HCT116 (cell line): ENCODE measurements around the gene PREX1. TPM values are rescaled to one million over a fixed set of nuclear protein-coding genes. Genes with fewer than 3 reads are reported as not detected.

Experiments used
- ATAC-seq: fragments of 200-7000 bp; cut with Tn5 transposase; 2 replicates; pipeline ENCODE4 v1.9.1; 2020; ENCODE audit warnings: mild to moderate bottlenecking, moderate library complexity
- BruUV-seq: library from RNA; stranded (reverse); fragments of 400-500 nt; replicated peaks from 2 replicates; lab custom pipeline; 2021; lab: Mats Ljungman, UMichigan
- CTCF ChIA-PET: fragments of 300-600 bp; sonication (Branson Sonifier 250); formaldehyde crosslinking; loops from one replicate; lab custom pipeline; 2021; ENCODE audit warnings: antibody characterized with exemption; lab: Charles Lee
- POLR2A ChIA-PET: fragments of 300-600, 350-600 bp; sonication (Branson Sonifier 250); formaldehyde crosslinking; loops from one replicate; lab custom pipeline; 2021; ENCODE audit warnings: antibody characterized with exemption; lab: Charles Lee
- RAD21 ChIA-PET, 2 experiments: fragments of 300-600 bp; sonication (Branson Sonifier 250); formaldehyde crosslinking; loops; one replicate each; lab custom pipeline; 2023; ENCODE audit warnings: low total read pairs in 2 of 2; ENCODE audit not compliant: uncharacterized antibody in 2 of 2, unreplicated experiment in 2 of 2, low non-redundant PET in 1 of 2; lab: Charles Lee
- DNase-seq: peaks from one replicate; pipeline ENCODE4 v3.0.0-alpha.2; 2010; ENCODE audit warnings: low read depth, low spot score
- H2AFZ ChIP-seq: fragments of 200-600 bp; shearing (Covaris generic), sonication (generic); 2 replicates; pipeline ENCODE4 v1.6.1; 2017; ENCODE audit warnings: low read depth, mixed run types, mixed read lengths, antibody characterized with exemption, low read length; ENCODE audit not compliant: poor library complexity, severe bottlenecking
- H3K27ac ChIP-seq: 2 replicates; pipeline ENCODE4 v1.5.1; 2012; ENCODE audit warnings: low read depth, low read length
- H3K27me3 ChIP-seq: fragments of 200-600 bp; sonication (generic); 2 replicates; pipeline ENCODE4 v1.6.1; 2016; ENCODE audit warnings: mixed run types, low read length, mixed read lengths; ENCODE audit not compliant: insufficient read depth
- H3K36me3 ChIP-seq, 2 experiments: fragments of 200-500 bp in 1 of 2; fragments of 200-600 bp in 1 of 2; sonication (Bioruptor generic) in 1 of 2; sonication (generic) in 1 of 2; 2 replicates each; pipeline versions ENCODE4 v1.5.1 to v1.6.1; 2014 to 2016; ENCODE audit warnings: low read length in 2 of 2, inconsistent platforms in 1 of 2, mixed read lengths in 1 of 2, mixed run types in 1 of 2; ENCODE audit not compliant: insufficient read depth in 2 of 2, control insufficient read depth in 1 of 2
- H3K4me1 ChIP-seq, 2 experiments: fragments of 200-600 bp in 1 of 2; sonication (generic) in 1 of 2; 2 replicates each; pipeline versions ENCODE4 v1.5.1 to v1.6.1; 2012 to 2017; ENCODE audit warnings: low read length in 2 of 2, inconsistent platforms in 1 of 2, mild to moderate bottlenecking in 1 of 2, mixed read lengths in 1 of 2, mixed run types in 1 of 2, moderate library complexity in 1 of 2; ENCODE audit not compliant: insufficient read depth in 2 of 2, control insufficient read depth in 1 of 2
- H3K4me2 ChIP-seq: fragments of 200-600 bp; sonication (generic); 2 replicates; pipeline ENCODE4 v1.6.1; 2017; ENCODE audit warnings: mixed run types, low read length, mixed read lengths
- H3K4me3 ChIP-seq, 2 experiments: fragments of 200-600 bp in 1 of 2; sonication (generic) in 1 of 2; replicated peaks in 1 of 2; 2 replicates each; pipeline ENCODE4 v1.5.1; 2011 to 2016; ENCODE audit warnings: low read length in 2 of 2, control low read depth in 1 of 2, low read depth in 1 of 2, mild to moderate bottlenecking in 1 of 2, mixed read lengths in 1 of 2, mixed run types in 1 of 2
- H3K79me2 ChIP-seq: fragments of 200-600 bp; sonication (generic); 2 replicates; pipeline ENCODE4 v1.6.1; 2017; ENCODE audit warnings: mild to moderate bottlenecking, mixed run types, low read length, moderate library complexity, mixed read lengths; ENCODE audit not compliant: insufficient read depth
- H3K9ac ChIP-seq: fragments of 200-600 bp; sonication (generic); 2 replicates; pipeline ENCODE4 v1.6.1; 2016; ENCODE audit warnings: low read length, mixed read lengths
- H3K9me2 ChIP-seq: fragments of 200-600 bp; sonication (generic), shearing (Covaris generic); 2 replicates; pipeline ENCODE4 v1.6.1; 2017; ENCODE audit warnings: mixed run types, mild to moderate bottlenecking, moderate library complexity; ENCODE audit not compliant: insufficient read depth
- H3K9me3 ChIP-seq, 2 experiments: fragments of 200-500 bp in 1 of 2; fragments of 200-600 bp in 1 of 2; sonication (Bioruptor generic) in 1 of 2; sonication (generic) in 1 of 2; 2 replicates each; pipeline ENCODE4 v1.6.1; 2014 to 2017; ENCODE audit warnings: low read length in 2 of 2, mixed read lengths in 2 of 2, inconsistent platforms in 1 of 2, low read depth in 1 of 2, mild to moderate bottlenecking in 1 of 2, mixed run types in 1 of 2, moderate library complexity in 1 of 2; ENCODE audit not compliant: control insufficient read depth in 1 of 2, insufficient read depth in 1 of 2
- H4K20me1 ChIP-seq: fragments of 200-600 bp; sonication (generic), shearing (Covaris generic); 2 replicates; pipeline ENCODE4 v1.6.1; 2017; ENCODE audit warnings: mixed run types, mild to moderate bottlenecking, moderate library complexity; ENCODE audit not compliant: insufficient read depth
- CBX3 ChIP-seq: IDR thresholded peaks from 2 replicates; pipeline ENCODE4 v1.6.1; 2012; ENCODE audit warnings: low read depth
- CEBPB ChIP-seq: IDR thresholded peaks from 2 replicates; pipeline ENCODE4 v1.6.1; 2012; ENCODE audit warnings: low read depth
- EGR1 ChIP-seq: IDR thresholded peaks from 2 replicates; pipeline ENCODE4 v1.6.1; 2012; ENCODE audit warnings: low read depth
- ELF1 ChIP-seq: IDR thresholded peaks from 2 replicates; pipeline ENCODE4 v1.6.1; 2012; ENCODE audit warnings: low read depth, borderline replicate concordance
- EZH2 ChIP-seq: fragments of 200-600 bp; sonication (generic); IDR thresholded peaks from 2 replicates; pipeline ENCODE4 v1.6.1; 2017; ENCODE audit warnings: antibody characterized with exemption, mixed run types
- EZH2phosphoT487 ChIP-seq: fragments of 200-600 bp; IDR thresholded peaks from 2 replicates; pipeline ENCODE4 v1.6.1; 2018; ENCODE audit warnings: antibody characterized with exemption, borderline replicate concordance
- FOSL1 ChIP-seq: IDR thresholded peaks from 2 replicates; pipeline ENCODE4 v1.6.1; 2012; ENCODE audit warnings: low read depth
- JUND ChIP-seq: IDR thresholded peaks from 2 replicates; pipeline ENCODE4 v1.6.1; 2012
- SIN3A ChIP-seq: IDR thresholded peaks from 2 replicates; pipeline ENCODE4 v1.6.1; 2012; ENCODE audit warnings: low read depth
- SP1 ChIP-seq: IDR thresholded peaks from 2 replicates; pipeline ENCODE4 v1.6.1; 2012; ENCODE audit warnings: low read depth
- SRF ChIP-seq: IDR thresholded peaks from 2 replicates; pipeline ENCODE4 v1.6.1; 2012; ENCODE audit warnings: low read depth
- TCF7L2 ChIP-seq: IDR thresholded peaks from 2 replicates; pipeline ENCODE4 v1.7.0; 2011; ENCODE audit warnings: borderline replicate concordance, inconsistent platforms; ENCODE audit not compliant: insufficient read depth, insufficient read length; ENCODE audit errors: extremely low read depth
- ZNF274 ChIP-seq: fragments of 200-500 bp; sonication (Bioruptor generic); IDR thresholded peaks from 2 replicates; pipeline ENCODE4 v1.6.1; 2014; ENCODE audit warnings: mild to moderate bottlenecking, low read depth, low read length, inconsistent platforms
- intact Hi-C: fragments of 100-400 bp; cut with micrococcal nuclease; formaldehyde crosslinking; loops from 2 replicates; pipeline ENCODE4 v1.10.0; 2022
- total RNA-seq: library from RNA; stranded (reverse); gene quantifications from one replicate; pipeline ENCODE4 v1.2.1, GENCODE V29; 2021; ENCODE audit not compliant: unreplicated experiment
- TF ChIP-seq, protein P1 (sequence below): IDR thresholded peaks from 2 replicates; pipeline ENCODE4 v1.6.1; 2012; ENCODE audit warnings: low read depth
- TF ChIP-seq, protein P2 (sequence below): IDR thresholded peaks from 2 replicates; pipeline ENCODE4 v1.6.1; 2011; ENCODE audit warnings: mild to moderate bottlenecking, low read length, moderate library complexity; ENCODE audit not compliant: insufficient replicate concordance; ENCODE audit errors: extremely low read depth
- TF ChIP-seq, protein P3 (sequence below), 3 experiments: fragments of 200-600 bp in 1 of 3; sonication (generic) in 1 of 3; IDR thresholded peaks in 2 of 3; conservative IDR thresholded peaks in 1 of 3; 2 replicates each; pipeline ENCODE4 v1.5.1; 2012 to 2017; ENCODE audit warnings: low read depth in 2 of 3, low read length in 2 of 3, antibody characterized with exemption in 1 of 3, borderline replicate concordance in 1 of 3, control low read depth in 1 of 3, mild to moderate bottlenecking in 1 of 3, mixed read lengths in 1 of 3, mixed run types in 1 of 3, moderate library complexity in 1 of 3; ENCODE audit not compliant: insufficient read depth in 1 of 3

Gene PREX1
- total RNA-seq, 1 experiment from 2014 or later = 6.1 TPM

DNA sequence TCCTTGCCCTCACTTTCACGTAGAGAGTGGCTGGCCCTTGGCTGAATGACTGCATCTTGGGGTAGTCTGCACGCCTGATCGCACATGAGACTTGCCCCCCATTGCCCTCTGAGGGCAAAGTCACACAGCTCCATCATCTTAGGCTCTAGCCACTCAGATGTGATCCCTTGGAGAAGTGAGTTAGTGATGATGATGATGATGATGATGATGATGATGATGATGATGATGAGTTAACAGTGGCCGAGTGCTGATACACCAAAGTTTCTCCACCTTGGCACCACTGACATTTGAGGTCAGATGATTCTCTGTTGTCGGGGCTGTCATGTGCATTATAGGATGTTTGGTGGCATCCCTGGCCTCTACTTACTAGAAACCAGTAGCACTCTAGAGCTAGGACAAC is 84.0 kb downstream of the PREX1 start (continued):
- TF ChIP-seq, protein P1, sequence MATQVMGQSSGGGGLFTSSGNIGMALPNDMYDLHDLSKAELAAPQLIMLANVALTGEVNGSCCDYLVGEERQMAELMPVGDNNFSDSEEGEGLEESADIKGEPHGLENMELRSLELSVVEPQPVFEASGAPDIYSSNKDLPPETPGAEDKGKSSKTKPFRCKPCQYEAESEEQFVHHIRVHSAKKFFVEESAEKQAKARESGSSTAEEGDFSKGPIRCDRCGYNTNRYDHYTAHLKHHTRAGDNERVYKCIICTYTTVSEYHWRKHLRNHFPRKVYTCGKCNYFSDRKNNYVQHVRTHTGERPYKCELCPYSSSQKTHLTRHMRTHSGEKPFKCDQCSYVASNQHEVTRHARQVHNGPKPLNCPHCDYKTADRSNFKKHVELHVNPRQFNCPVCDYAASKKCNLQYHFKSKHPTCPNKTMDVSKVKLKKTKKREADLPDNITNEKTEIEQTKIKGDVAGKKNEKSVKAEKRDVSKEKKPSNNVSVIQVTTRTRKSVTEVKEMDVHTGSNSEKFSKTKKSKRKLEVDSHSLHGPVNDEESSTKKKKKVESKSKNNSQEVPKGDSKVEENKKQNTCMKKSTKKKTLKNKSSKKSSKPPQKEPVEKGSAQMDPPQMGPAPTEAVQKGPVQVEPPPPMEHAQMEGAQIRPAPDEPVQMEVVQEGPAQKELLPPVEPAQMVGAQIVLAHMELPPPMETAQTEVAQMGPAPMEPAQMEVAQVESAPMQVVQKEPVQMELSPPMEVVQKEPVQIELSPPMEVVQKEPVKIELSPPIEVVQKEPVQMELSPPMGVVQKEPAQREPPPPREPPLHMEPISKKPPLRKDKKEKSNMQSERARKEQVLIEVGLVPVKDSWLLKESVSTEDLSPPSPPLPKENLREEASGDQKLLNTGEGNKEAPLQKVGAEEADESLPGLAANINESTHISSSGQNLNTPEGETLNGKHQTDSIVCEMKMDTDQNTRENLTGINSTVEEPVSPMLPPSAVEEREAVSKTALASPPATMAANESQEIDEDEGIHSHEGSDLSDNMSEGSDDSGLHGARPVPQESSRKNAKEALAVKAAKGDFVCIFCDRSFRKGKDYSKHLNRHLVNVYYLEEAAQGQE = no peak

DNA sequence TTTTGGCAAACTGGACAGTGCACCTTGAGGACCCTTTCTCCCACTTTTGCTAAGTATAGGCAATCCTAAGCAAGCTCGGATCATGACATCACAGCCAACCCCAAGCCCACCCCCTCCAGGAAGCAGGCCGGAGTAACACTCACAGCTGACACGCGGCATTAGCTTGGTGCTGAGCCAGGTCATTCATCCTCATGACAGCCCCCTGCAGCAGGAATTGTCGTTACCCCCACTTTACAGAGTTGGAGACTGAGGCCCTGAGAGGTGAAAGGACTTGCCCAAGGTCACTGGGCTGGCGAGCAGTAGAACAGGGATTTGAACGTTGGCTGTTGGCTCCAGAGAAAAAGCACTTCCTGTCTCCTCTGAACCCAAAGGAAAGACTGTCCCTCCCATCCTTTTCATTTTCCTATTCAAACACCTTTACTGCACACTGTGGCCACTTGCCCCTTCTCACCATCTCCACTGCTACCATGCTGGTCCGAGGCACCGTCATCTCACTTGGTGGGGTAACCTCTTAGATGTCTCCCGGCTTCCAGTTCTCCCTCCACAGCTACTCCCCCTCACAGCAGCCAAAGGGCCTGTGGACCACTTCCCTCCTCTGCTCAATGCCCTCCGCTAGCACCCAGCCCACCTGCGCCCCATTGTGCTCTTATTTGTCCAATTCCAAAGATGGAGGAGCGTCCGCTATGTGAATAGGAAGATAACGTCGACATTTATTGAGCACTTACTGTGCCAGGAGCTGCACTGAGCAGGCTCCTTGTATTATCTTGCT is 84.7 kb downstream of the PREX1 start:
- no peak for DNase-seq
- Histone ChIP-seq H3K79me2 (no peaks in the 10 kb centered on the region), H4K20me1 (no peaks in the 10 kb centered on the region), H2AFZ (no peak overlapping the region), H3K4me1 (no peaks in the 10 kb centered on the region), H3K9me3 (no peaks in the 10 kb centered on the region), H3K36me3 (no peaks in the 10 kb centered on the region), H3K9me2 (no peaks in the 10 kb centered on the region), H3K9ac (no peak overlapping the region), H3K27ac (no peak overlapping the region), H3K27me3 (no peaks in the 10 kb centered on the region), H3K4me3 (no peak overlapping the region), H3K4me2 (no peak overlapping the region)
- intact Hi-C loops = no loop called here
- ChIA-PET POLR2A (no interaction called here), RAD21 (no interaction called here), CTCF (no interaction called here)
- BruUV-seq = no TSS peak
- TF ChIP-seq CBX3 = no peak
- TF ChIP-seq SP1 = no peak
- no peak for TF ChIP-seq EGR1
- no peak for TF ChIP-seq SRF
- TF ChIP-seq EZH2phosphoT487 = no peak
- TF ChIP-seq, protein P2, sequence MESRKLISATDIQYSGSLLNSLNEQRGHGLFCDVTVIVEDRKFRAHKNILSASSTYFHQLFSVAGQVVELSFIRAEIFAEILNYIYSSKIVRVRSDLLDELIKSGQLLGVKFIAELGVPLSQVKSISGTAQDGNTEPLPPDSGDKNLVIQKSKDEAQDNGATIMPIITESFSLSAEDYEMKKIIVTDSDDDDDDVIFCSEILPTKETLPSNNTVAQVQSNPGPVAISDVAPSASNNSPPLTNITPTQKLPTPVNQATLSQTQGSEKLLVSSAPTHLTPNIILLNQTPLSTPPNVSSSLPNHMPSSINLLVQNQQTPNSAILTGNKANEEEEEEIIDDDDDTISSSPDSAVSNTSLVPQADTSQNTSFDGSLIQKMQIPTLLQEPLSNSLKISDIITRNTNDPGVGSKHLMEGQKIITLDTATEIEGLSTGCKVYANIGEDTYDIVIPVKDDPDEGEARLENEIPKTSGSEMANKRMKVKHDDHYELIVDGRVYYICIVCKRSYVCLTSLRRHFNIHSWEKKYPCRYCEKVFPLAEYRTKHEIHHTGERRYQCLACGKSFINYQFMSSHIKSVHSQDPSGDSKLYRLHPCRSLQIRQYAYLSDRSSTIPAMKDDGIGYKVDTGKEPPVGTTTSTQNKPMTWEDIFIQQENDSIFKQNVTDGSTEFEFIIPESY = no peak
- no peak for TF ChIP-seq TCF7L2
- no peak for TF ChIP-seq CEBPB
- TF ChIP-seq SIN3A = no peak
- TF ChIP-seq ZNF274 = no peak
- TF ChIP-seq FOSL1 = no peak
- TF ChIP-seq, protein P3, sequence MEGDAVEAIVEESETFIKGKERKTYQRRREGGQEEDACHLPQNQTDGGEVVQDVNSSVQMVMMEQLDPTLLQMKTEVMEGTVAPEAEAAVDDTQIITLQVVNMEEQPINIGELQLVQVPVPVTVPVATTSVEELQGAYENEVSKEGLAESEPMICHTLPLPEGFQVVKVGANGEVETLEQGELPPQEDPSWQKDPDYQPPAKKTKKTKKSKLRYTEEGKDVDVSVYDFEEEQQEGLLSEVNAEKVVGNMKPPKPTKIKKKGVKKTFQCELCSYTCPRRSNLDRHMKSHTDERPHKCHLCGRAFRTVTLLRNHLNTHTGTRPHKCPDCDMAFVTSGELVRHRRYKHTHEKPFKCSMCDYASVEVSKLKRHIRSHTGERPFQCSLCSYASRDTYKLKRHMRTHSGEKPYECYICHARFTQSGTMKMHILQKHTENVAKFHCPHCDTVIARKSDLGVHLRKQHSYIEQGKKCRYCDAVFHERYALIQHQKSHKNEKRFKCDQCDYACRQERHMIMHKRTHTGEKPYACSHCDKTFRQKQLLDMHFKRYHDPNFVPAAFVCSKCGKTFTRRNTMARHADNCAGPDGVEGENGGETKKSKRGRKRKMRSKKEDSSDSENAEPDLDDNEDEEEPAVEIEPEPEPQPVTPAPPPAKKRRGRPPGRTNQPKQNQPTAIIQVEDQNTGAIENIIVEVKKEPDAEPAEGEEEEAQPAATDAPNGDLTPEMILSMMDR (IDR thresholded peaks at IDR 0.05 in 2 of 3, conservative IDR thresholded peaks at IDR 0.05 in 1 of 3; ENCODE audit: borderline replicate concordance in 1 of 3, insufficient read depth in 1 of 3, low read depth in 2 of 3, low read length in 2 of 3) = no peak
- TF ChIP-seq JUND = no peak
- TF ChIP-seq ELF1 = no peak
- no peak for TF ChIP-seq EZH2
- no peak for ATAC-seq
